Mesothelial cell of epicardium (in vitro differentiated cells): ENCODE data around the gene SLC9A3. TPM values are rescaled to one million over a fixed set of nuclear protein-coding genes. Genes with fewer than 3 reads are reported as not detected.
A peak's percentile ranks its signal among the peaks of the same experiment; 100 is the strongest.
"Not testable (repeated sequence)": the region's sequence is repeated elsewhere in the genome, so short reads cannot be mapped to it uniquely, and the experiment has no call there.

ENCODE experiments used
- DNase-seq, 2 experiments: peaks; one replicate each; pipeline ENCODE4 v3.0.0; 2021; ENCODE audit warnings: low spot score in 2 of 2; ENCODE audit not compliant: unreplicated experiment in 2 of 2
- H3K27ac Mint-ChIP-seq: 2 replicates; pipeline ENCODE4 v1.8.0; 2021; ENCODE audit warnings: mixed read lengths
- H3K27me3 Mint-ChIP-seq: 2 replicates; pipeline ENCODE4 v1.8.0; 2021; ENCODE audit warnings: low read depth, mixed read lengths
- H3K36me3 Mint-ChIP-seq: 2 replicates; pipeline ENCODE4 v1.8.0; 2021; ENCODE audit warnings: mixed read lengths
- H3K4me1 Mint-ChIP-seq: 2 replicates; pipeline ENCODE4 v1.8.0; 2021; ENCODE audit warnings: mixed read lengths
- H3K4me3 Mint-ChIP-seq: 2 replicates; pipeline ENCODE4 v1.8.0; 2021; ENCODE audit warnings: mild to moderate bottlenecking, moderate library complexity, mixed read lengths
- H3K9me3 Mint-ChIP-seq: 2 replicates; pipeline ENCODE4 v1.8.0; 2021; ENCODE audit warnings: mixed read lengths
- CTCF ChIP-seq: fragments of 200-600 bp; sonication (generic); IDR thresholded peaks from one replicate; pipeline ENCODE4 v1.5.0; 2021; ENCODE audit warnings: antibody characterized with exemption; ENCODE audit not compliant: unreplicated experiment
- total RNA-seq: library from RNA; stranded (reverse); gene quantifications from 3 replicates; pipeline ENCODE4 v1.2.1, GENCODE V29; 2021

SLC9A3 gene
- total RNA-seq, 1 donor from 2014 or later = 2.3 TPM

DNA sequence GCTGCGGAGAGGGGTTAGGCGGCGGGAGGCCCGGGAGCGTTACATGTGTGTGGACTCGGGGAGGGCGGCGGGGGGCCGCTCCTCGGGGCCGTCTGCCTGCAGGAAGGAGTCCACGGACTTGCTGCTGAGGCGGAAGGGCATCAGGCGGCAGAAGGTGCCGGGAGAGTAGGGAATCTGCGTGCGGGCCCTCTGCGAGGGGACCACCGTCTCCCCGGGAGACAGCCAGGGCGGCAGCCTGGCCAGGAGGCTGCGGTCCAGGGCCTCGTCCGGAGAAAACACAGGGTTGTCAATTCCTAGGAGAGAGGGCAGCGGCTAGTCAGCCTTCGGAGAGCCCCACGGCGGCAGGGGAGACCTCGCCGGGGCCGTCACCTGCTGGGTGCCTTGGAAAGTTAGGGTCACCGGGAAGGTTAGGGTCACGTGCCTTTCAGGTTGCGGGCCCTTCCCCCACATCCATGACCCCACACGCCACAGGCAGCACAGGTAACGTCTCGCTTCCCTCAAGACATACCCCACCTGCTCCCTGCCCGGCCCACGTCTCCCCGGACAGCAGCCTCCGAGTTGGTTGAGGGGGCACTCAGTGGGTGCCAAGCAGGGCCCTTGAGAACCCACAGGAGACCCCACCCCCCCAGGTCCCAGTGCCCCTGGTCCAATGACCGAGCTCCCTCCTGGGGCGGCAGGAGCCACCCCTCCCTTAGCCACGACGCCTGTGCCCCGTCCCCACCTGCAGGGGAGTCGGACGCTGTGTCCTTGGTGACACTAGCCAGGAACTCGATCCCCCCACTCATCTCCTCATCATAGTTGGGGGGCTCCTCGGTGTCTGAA lies 49.2 kb downstream of the SLC9A3 start:
- no peak for DNase-seq

GRCh38 chr5:474232-474839 lies 49.9 kb downstream of the SLC9A3 start:
- H3K4me1 Mint-ChIP-seq = peaks cover 16% of the 10 kb centered on the region
- H3K9me3 Mint-ChIP-seq, DNase-seq, H3K36me3 Mint-ChIP-seq, H3K27ac Mint-ChIP-seq: not testable (repeated sequence)
- peak overlapping the region; percentile 79 for H3K4me3 Mint-ChIP-seq
- peaks cover 39% of the 10 kb centered on the region for H3K27me3 Mint-ChIP-seq

More for the DNA sequence above, 49.2 kb downstream of the SLC9A3 start:
- H3K9me3 Mint-ChIP-seq = no peaks in the 10 kb centered on the region
- no peak overlapping the region for H3K27ac Mint-ChIP-seq
- no peaks in the 10 kb centered on the region for H3K36me3 Mint-ChIP-seq
- peak overlapping the region; percentile 60 for H3K4me3 Mint-ChIP-seq
- H3K27me3 Mint-ChIP-seq = peaks cover 41% of the 10 kb centered on the region
- no peak for TF ChIP-seq CTCF
- peaks cover 16% of the 10 kb centered on the region for H3K4me1 Mint-ChIP-seq

GRCh38 chr5:473551-474192 lies 50.6 kb downstream of the SLC9A3 start:
- peaks cover 16% of the 10 kb centered on the region for H3K4me1 Mint-ChIP-seq
- H3K4me3 Mint-ChIP-seq = peak overlapping the region; percentile 79
- DNase-seq = peak; percentile 24 to 59
- H3K27ac Mint-ChIP-seq = peak overlapping the region; percentile 21
- H3K9me3 Mint-ChIP-seq = no peaks in the 10 kb centered on the region
- TF ChIP-seq CTCF = no peak
- H3K36me3 Mint-ChIP-seq = no peaks in the 10 kb centered on the region
- H3K27me3 Mint-ChIP-seq = peaks cover 38% of the 10 kb centered on the region

DNA sequence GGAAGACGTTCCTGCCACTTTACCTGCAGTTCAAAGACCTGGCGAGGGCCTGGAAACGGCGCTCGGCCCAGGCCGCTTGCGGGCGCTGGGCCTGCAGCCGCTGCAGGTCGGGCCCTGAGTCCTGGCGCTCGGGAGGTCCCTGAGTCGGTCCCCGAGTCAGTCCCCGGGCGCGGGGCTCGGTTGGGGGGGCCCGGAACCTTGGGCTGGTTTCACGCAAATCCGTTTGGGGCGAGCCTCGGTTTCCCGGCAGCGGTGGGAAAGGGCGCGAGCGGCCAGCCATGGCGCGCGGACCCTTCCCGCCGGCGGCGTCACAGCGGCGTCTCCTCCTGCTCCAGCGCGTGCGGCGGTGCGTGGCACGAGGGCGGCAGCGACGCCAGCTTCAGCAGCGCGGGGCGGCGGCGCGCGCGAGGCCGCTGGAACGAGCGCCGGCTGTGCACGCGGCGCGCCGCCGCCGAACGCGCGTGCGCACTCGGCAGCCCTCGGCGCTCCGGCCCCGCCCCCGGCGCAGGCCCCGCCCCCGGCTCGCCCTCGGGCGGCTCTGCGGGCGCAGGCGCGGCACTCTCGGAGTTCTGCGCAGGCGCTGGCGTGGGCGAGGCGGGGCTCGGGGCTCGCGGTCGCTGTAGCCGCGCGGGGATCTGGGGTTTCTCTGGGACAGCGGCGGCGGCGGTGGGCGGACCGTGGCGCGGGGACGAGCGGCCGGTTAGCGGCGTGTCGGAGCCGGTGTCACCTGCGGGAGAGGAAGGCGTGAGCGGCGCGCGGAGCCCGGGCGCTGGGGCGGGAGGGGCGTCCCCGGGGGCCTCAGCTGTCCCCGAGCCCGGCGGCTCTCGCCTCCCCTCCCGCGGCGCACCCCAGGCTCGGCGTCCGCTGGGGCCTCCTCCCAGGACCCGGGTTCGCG lies 51.3 kb downstream of the SLC9A3 start:
- Mint-ChIP-seq H3K27ac (no peak overlapping the region), H3K4me1 (peaks cover 16% of the 10 kb centered on the region), H3K9me3 (no peaks in the 10 kb centered on the region), H3K4me3 (peak overlapping the region; percentile 74), H3K36me3 (no peaks in the 10 kb centered on the region), H3K27me3 (peaks cover 36% of the 10 kb centered on the region)
- DNase-seq = peak; percentile 87 to 94
- TF ChIP-seq CTCF = no peak

GRCh38 chr5:472076-472655 lies 52.1 kb downstream of the SLC9A3 start:
- peak overlapping the region; percentile 79 for H3K27ac Mint-ChIP-seq

More at GRCh38 chr5:472076-472655, 52.1 kb downstream of the SLC9A3 start:
- Mint-ChIP-seq H3K4me1 (peaks cover 16% of the 10 kb centered on the region), H3K27me3 (peaks cover 29% of the 10 kb centered on the region), H3K4me3 (peak overlapping the region; percentile 74), H3K9me3 (no peaks in the 10 kb centered on the region), H3K36me3 (no peaks in the 10 kb centered on the region)
- TF ChIP-seq CTCF = no peak
- peak in 1 of 2 experiments; percentile 19 for DNase-seq
